Stimulated activated CD4-positive, alpha-beta T cell treated with anti-CD3 and anti-CD28 coated beads, TNF-alpha, amount 100 ng/mL, for 4 hours (primary cell): ENCODE results near the gene EPHB1.
"Not testable (repeated sequence)": the region's sequence is repeated elsewhere in the genome, so short reads cannot be mapped to it uniquely, and the experiment has no call there.

ENCODE experiments used
- DNase-seq, 3 experiments: peaks; one replicate each; pipeline ENCODE4 v3.0.0-alpha.2; 2020; ENCODE audit warnings: low read depth in 3 of 3

The EPHB1 gene

DNA sequence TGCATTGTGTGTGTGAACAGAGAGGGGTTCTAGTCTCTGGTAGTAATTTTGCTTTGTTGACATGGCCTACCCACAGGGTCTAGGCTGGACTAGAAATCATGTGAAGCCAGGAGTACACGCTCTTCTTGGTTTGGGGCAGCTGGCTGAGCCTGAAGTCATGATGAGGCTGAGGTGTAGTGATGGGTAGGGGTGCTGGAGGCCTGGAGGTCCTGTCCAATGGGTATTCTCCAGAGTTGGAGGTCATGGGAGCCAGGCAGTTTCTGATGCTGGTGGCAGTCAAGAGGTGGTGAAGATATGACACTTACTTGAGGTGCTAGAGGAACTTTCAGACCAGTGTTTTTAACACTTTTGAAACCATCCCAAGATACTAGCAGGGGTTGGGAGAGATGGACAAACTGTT is 18.5 kb upstream of the EPHB1 start:
- no peak for DNase-seq

DNA sequence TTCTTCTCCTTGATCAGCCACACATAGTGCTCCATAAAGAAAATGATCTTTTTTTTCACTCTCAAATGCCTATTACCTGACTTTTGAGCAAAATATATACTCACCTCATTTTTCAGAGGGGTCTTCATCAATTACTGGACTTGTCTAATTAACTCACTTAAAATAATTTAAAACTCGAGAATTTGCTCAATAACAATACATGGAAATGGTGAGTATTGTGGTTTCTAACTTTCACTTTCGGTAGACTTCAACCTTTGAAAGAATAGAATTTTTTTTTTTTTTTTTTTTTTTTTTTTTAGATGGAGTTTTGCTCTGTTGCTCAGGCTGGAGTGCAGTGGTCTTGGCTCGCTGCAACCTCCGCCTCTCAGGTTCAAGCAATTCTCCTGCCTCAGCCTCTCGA is 17.7 kb upstream of the EPHB1 start:
- no peak for DNase-seq

DNA sequence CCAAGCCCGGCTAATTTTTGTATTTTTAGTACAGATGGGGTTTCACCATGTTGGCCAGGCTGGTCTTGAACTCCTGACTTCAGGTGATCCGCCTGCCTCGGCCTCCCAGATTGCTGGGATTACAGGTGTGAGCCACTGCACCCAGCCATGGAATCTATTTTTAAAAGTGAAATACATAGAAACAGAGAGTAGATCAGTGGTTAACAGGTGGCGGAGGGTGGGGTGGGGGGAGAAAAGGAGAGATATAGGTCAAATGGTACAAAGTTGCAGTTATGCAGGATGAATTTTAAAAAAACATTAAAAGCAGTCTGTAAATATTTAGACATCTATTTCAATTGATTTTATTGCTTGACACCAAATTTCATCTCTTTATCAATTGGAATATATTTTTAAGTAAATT is 6.8 kb upstream of the EPHB1 start:
- DNase-seq = not testable (repeated sequence)

DNA sequence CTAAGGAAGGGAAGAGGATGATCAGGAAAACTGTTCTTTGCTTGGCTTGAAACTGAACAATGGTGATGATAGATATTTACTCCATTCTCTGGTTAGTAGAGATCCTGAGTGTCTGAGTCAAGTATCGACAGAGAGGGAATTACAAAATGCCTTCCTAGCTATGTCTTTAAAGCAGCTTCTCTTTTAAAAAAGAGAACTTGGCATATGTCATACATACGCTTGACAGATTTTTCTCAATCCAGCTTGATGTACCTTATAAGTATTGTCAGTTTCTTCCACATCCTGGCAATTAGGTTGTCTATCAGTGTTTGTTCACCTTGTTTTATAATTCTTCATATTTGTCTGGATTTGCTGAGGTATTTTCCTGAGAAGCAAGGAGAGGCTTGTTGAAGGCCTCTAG is 5.0 kb upstream of the EPHB1 start:
- DNase-seq = no peak

DNA sequence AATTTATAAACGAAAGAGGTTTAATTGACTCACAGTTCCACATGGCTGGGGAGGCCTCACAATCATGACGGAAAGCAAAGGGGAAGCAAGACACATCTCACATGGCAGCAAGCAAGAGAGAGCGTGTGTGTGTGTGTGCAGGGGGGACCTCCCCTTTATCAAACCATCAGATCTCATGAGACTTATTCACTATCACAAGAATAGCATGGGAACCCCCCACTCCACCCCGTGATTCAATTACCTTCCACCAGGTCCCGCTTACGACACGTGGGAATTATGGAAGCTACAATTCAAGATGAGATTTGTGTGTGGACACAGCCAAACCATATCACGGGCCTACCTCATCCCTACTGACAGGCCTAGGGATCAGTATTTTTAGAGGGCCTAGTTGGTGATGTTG is 3.1 kb upstream of the EPHB1 start:
- DNase-seq = no peak

DNA sequence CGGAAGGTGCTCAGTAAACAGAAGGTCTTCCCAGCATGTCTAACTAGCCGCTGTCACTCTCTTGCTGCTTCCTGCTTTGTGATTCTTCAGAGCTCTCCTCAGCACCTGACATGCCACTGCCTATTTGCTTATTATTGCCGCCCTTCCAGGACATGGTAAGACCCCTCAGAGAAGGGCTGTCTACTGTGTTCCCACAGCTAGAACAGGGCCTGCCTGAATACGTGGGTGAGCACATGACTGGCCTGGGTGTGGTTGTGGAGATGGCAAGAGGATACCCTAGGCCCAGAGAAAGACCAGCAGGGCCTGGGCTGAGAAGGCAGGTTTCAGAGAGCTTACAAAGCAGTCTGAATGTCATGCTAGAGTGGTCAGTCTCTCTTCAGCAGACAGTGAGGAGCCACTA is 2.4 kb upstream of the EPHB1 start:
- no peak for DNase-seq

DNA sequence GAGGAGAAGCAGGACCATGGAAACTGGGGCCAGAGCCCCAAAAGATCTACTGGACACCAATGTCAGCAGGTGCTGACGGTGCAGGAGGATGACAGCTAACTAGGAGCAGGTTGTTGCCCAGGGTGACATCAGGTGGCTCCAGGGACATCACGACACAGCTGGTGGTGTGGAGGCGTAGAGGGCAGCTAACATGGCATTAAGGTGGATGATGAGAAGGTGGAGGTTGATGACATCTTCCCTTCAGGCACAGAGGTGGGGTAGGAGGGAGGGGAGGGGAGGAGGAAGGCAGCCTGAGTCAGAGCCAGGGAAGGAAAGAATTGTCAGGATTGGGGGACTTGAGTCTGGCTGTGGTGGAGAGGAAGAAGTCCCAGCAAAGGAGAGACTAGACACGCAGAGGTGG is 1.5 kb upstream of the EPHB1 start:
- no peak for DNase-seq

DNA sequence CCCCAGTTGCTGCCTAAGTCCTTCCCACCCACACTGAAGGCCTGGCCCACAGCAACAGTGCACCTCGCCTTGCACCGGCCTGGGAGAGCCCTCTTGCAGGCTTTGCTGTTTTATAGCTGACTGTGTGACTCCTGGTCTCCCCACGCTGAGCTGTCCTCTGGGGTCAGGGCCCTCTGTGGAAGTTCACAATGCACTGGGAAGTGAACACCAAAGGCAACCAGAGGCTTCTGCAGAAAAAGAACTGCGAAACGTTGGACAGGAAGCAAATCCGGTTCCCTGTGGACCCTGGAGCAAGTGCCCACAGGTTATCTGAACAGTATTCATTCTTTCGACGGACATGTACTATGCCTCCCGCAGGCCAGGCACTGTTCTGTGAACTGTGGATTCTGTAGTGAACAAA is 737 bp upstream of the EPHB1 start:
- no peak for DNase-seq

DNA sequence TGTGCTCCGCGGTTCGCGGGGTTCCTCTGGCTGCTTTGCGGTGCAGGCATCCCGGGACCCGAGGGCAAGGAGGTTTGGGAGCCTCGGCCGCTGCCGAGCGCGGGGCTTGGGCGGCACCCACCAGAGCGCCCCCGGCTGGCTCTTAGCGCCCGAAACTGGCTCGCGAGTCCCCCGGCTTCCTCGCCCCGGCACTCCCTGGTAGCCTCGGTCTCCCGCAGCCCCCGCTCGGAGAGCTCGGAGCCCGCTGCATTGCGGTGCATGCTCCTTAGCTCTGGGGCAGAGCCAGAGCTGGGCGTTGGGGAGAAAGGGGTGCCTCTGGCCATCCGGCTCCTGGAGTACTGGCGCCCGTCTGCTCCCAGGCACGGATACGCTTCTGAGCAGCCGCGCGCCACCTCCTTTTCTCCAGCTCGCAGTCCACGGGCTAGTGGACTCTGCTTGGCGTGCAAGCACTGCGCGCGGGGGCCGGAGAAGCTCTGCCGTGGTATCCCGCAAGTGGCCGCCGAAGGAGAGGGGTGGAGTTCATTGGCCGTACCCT is 753 bp downstream of the EPHB1 start:
- no peak for DNase-seq

DNA sequence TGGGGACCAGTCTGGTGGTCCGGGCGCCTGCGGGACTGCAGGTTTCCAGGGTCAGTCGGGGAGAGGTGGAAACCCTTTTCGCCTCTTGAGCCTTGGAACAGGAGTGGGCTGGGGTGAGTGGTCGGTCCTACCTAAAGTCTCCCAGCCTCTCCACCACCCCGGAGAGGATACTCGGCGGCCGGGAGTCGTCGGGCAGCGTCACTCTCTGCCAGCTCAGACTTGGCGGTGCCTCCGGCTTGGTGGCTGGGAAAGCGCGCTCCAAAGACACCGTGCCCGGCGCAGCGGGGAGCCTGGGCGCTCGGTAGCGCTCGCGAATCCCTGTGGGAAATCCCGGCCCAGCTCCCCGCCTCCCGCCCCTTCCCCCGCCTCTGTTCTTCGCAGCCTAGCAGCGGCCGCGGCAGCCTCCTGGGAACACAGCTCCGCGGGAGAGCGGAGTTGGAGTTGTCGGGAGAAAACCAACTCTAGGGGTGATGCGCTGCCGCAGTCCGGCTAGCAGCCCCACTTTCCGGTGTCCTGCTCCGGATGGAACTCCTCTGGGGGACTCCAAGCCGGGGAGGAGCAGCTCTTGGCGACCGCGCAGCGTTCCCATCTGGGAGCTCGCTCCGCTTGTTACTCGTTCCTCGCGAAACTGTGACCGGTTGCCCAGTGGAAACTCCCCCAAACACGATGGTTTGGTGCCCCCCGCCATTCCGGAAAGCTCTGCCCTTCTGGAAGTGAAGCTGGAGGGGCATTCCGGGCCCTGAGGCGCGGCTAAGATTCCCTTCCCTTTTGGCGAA is 1.4 kb downstream of the EPHB1 start:
- no peak for DNase-seq

DNA sequence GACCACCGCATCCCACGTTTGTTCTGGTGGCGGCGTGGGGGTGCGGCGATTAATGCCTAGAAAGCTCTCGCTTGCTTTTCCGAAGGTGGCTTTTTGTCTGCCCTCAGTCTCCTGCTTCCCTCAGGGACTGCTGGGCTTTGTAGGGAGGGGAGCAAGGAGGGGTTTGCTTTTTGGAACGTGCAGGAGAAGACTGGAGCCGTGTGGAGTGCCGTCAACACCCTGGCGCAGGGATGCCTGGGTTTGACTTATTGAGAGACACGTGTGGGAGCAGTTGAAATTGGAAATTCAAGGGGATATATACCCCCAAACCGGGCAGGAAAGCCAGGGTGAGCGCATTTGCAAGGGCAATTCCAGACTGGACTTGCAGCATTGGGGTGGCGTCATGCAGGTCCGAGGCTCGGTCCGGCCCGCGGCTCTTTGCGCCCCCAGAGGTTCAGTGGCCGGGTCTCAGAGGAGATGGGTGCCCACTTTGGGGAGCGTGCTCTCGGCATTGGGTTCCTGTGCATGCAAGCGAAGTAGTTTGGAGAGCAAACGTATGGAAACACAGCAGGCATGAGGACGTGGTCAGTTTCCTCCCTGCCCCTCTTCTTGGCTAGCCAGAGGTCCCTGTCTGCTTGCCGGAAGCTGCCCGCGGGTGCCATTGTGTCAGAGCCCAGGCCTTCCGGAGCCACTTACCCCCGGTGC is 2.1 kb downstream of the EPHB1 start:
- DNase-seq = no peak

DNA sequence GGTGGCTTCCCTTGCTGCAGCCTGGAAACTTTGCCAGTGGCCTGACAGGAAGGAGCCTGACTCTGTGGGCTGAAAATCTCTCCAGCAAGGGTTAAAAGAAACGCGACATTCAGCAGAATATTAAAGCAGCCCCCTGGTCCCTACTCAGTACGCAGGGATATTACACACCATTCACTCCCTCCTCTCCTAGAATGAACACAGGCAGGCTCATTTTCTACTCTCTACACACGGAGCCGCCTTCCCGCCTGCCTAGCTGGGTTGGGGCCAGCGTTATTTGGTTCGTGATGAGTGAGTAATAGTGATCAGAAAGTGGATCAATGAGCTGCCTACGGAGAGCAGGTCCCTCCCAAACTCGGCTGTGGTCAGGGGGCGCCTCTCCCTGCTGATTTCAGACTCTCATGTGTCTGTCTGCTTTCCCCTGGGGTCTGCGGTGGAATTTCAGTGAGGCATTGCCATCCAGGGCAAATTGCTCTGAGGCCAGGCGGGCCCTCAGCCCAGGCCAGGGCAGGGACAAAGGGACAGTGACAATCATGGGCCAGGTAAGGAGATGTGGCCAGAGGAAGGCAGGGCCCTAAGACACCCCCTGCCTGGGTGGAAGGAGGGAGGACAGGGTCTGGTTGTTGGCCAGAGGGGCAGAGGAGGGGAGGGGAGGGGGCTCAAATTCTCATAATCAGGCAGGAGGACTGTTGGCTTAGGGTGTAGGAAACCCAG is 2.8 kb downstream of the EPHB1 start:
- no peak for DNase-seq

DNA sequence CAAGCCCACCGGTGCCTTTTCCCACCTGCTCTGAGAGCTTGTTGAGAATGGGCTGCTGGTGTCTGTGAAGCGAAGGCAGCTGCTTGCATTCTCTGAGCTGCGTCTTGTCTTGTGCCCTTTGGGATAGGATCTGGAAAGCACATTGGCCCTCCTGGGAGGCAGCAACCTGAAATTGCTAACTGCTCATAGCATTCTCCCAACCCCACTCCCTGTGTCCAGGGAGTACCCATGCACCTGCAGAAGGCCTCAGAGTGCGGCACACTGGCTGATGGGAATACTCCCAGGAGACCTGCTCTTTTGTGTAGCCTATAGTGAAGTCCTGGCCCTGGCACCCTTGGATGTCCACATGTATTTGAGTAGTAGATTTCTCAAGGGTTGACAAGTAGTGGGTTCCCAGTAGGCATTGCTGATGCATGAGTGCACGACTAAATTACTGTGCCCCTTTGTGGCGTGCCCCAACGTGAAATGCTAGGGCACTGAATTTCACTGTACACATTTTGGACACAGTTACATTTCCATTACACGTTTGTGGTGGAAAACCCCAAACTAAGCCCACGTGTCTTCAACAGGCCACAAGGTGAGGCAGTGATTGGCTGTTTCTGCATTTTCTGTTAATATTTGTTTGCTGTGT is 3.7 kb downstream of the EPHB1 start:
- DNase-seq = no peak

DNA sequence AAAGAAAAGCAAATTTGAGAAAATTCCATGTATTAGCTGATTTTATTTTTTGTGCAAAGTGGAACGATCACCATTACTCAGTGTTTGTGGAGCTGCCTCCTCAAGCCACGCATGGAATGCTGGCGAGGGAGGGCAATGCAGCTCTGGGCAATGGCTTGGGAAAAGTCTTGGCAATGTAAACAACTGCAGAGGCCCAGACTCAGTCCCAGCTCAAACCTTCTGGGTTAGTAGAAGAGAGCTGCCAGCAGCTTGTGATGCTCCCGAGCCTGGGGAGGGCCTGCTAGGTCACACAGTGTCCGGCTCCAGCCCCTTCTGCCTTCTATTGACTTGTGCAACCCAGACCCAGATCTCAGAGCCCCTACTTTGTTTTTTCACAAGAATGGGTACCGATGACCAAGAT is 4.3 kb downstream of the EPHB1 start:
- DNase-seq = no peak

DNA sequence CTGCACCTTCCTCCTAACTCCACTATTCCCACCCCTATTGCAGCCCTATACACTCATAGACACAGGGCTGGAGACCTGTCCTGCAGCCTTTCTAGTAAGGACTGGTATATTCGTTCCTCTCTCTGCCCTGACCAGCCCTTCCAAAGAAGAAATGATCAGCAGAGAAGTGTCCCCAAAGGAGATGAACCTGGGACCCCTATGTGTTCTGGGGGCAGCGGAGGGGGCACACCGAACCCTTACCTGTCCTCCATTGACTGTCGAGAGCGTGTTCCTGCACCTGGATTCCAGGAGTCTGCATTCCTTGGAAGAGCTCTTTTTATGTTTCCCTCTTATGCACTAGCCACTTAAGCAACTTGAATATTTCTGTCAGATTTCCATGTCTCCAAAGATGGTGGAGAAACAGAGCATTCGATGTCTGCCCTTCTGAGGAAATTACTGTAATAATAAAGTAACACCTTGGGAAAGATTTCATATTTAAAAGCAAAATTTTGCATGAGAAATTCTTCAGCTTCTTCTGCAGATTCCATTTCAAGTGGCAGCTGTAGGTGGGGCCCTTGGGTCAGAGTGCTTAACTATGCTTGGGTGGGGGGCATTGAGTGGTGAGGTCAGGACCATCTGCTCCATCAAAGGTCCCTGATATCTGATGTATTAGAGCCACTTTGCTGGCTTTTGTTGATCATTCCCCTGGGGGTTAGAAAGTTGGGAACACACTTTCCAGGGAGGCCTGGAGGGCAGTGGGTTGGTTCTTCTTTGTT is 6.3 kb downstream of the EPHB1 start:
- DNase-seq = no peak

DNA sequence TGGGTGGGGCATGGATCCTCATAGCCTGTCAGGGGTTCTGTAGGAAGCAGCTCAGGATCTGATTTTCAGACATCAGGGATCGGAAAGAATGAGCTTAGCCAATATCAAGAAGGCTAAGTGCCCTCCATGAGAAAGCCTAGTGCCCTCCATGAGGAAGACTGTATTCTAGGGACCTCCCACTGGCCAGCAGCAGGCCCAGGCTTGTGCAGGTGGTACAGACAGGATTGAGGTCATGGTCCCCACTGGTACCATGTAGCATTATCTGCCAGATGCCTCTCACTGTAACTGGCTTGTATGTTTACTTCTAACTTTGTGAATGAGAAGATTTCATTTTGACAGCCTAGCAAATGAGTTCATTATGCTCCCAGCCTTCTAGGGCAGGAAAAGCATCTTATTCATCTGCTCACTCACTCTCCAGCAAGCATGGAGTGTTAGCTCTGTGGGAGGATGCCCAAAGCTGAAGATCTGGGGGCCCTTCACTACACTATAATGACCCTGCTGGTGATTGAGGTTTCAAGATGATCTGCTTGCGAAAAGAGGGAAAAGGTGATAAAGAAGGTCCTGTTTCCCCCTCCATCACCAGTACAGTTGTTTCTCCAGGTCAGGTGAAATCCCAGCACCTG is 7.5 kb downstream of the EPHB1 start:
- no peak for DNase-seq

DNA sequence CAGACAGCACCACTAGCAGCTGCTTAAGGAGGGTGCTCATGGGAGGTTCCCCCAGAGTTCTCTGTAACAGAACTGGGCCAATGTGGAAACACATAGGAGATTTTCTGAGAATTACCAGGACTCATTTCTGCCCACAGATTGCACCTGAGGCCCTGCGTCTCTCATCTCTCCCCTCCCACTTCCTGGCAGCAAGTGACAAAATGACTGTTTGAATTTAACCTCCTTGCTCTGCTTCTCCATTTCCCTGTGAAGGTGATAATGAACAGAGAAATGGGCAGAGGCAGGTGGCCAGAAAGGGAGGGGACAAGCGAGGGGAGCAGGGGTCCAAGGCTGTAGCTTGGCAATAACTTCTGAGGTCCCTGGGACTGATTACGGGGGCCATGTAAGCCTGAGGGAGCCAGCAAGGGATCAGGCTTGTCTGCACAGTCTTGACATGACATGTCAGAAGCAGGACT is 8.0 kb downstream of the EPHB1 start:
- DNase-seq = no peak

DNA sequence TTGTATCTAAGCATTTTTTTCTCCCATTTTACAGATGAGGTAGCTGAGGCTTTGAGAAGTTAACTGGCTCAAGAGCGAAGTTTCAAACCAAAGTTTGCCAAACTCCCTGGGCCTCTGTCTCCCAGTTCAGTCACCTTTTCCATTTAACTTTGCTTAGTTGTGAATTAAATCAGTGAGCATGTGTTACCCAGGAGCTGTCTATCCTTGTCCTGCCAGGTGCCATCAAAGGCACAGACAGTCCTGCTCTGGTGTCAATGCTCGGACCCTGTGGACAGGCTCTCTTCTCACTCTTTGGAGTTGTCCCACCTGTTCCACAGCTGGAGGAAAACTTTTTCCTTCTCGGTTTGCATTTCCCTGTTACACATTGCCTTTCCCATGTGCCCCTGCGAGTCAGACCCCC is 8.6 kb downstream of the EPHB1 start:
- DNase-seq = no peak

DNA sequence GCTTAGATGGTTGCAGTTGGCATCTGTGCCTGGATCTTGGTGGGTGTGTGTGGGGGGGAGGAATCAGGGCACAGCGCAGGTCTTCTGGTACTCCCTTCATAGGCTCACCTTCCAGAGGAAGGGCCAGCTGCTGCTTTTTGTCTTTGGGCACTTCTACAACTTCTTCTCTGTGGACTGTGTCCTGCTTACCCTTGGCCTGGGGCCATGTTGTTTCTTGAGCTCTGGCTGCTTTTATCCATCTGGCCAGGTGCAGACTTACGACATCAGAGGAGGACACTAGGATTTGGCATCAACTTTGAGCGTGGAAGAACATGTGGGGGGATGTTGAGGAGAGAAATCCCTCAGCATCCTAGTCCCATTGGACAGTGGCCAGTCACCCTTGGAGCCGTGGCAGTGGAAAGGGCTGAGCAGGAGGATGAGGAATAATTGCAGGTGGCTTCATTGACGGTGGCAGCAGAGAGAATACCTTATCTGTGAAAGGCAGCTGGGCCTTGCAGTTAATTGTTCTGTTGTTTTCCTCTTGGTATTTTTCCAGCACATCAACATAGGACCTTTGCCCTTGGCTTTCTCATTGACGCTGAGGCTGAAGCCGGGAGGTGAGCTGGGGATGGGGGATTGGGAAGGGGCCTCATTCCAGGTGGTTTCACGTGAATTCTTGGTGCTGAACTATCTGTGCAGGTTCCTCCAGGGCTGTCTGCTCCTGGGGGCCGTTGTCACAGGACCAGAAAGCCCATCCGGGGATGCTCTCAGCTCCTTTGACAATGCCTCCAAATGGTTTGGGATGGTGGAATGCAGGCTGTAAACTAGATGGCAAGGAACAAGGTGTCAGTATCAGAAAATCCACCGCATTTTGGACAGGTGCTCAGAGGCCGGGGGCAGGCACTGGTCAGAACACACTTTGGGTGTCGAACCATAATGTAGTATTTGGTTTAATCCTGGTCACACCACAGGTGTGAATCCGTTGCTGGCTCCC is 9.7 kb downstream of the EPHB1 start:
- no peak for DNase-seq

DNA sequence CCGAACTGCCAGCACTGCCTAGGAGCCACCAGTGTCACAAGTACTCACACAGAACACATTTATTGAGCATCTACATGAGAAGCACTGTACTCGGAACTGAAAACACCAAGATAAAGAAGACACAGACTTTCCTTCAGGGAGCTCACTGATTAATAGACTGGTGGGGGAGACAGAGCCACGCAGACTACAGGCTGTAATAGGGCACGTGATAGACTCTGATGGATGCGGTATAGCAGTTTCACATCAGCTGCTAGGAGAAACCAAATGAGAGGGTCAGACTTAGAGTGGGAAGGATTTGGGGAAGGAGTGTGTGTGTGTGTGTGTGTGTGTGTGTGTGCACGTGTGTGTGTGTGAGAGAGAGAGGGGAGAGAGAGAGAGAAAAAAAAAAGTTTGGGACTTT is 12.1 kb downstream of the EPHB1 start:
- DNase-seq = no peak
